ENCODE data around the gene CNFN.

Gene CNFN

DNA sequence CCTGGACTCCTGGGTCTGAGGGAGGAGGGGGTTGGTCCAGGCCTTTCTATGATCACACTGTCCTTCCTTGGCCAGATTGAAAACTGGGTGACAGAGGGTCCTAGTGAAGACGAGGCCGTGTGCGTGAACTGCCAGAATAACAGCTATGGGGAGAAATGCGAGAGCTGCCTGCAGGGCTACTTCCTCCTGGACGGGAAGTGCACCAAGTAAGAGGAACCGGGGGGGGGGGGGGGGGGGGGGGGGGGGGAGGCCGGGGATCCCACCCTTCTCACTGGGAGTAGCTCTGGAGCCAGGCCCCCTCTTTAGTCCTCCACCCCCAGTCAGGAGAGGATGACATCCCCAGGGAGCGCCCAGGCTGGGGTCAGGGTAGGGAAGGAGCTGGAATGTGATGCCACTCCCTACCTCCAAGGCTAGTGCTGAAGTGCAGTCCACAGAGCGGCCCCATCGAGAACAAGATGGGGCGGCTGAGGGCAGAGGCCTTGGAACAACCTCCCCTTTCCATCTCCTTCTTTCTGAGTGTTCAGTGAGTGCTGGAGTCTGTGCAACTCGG is 19.4 kb downstream of the CNFN start:
- DNase-seq: no peak

DNA sequence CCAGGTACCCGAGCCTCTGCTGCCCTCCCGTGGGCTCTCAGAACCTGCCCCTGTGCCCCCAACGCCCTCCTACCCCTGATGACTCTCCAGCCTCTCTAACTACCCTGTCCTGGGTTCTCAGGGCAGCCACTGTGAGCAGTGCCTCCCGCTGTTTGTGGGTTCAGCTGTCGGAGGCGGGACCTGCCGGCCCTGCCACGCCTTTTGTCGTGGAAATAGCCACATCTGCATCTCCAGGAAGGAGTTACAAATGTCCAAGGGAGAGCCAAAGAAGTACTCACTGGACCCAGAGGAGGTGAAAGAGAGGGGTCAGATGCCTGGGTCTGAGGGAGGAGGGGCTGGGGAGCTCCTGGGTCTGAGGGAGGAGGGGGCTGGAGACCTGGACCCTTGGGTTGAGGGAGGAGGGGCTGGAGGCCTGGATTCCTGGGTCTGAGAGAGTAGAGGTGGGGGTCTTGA is 20.0 kb downstream of the CNFN start:
- DNase-seq: no peak

DNA sequence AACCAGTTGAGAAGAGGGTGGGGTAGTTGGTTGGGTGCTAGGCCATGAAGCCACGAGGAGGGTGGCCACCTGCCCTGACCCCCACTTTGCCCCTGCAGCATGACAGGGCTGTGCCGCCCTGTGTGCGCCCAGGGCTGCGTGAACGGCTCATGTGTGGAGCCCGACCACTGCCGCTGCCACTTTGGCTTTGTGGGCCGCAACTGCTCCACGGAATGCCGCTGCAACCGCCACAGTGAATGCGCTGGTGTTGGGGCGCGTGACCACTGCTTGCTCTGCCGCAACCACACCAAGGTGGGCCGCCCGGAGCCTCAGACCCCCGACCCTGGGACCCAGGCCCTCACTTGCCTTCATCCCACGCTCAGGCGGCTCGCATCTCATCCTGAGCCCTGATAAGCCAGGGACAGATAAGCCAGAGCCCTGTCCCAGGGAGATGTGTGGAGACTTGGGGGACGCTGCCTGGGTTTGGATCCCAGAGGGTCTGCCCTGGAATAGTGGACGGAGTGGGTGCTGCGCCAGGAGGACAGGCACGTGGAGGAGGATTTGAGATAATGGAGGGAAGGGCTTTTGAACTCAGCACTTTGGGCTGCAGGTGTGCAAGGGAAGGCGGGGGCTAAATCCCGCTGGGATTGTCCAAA is 20.5 kb downstream of the CNFN start:
- no peak for DNase-seq

DNA sequence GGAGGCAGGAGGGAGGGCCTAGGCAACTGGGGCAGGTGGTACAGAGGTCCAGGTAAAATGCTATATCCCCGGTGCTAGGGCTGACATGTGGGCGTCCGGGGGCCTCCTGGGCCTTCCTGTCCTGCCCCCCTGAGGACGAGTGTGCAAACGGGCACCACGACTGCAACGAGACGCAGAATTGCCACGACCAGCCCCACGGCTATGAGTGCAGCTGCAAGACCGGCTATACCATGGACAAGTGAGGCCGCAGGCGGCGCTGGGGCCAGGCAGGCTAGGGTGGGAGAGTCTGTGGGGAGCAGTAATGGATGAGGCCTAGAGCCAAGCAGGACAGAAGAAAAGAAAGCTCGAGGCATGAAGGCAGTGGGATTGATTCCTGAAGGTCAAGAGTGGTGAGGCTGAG is 21.3 kb downstream of the CNFN start:
- no peak for DNase-seq

DNA sequence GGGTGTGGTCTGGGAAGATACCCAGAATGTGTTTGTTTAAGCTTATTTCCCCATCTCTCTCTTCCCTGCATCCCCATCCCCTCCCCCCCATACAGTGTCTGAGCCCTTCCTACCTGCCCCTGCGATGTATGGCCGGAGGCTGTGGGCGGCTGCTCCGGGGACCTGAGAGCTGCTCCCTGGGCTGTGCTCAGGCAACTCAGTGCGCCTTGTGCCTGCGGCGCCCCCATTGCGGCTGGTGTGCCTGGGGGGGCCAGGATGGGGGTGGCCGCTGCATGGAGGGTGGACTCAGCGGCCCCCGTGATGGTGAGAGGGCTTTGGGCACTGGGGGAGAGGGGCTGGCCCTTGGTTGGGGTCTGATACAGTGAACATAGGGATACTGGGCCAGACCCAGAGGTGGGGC is 21.7 kb downstream of the CNFN start:
- no peak for DNase-seq

DNA sequence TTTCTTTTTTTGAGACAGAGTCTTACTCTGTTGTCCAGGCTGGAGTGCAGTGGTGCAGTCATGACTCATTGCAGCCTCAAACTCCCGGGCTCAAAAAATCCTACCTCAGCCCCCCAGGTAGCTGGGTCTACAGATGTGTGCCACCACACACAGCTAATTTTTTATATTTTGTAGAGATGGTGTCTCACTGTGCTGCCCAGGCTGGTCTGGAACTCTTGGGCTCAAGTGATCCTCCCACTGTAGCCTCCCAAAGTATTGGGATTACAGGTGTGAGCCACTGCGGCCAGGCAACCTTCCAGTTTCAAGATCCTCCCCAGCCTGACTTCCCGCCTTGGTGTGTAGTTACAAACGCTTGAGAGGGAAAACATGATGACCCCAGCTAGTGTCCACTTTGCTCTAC is 22.2 kb downstream of the CNFN start:
- DNase-seq: no peak

DNA sequence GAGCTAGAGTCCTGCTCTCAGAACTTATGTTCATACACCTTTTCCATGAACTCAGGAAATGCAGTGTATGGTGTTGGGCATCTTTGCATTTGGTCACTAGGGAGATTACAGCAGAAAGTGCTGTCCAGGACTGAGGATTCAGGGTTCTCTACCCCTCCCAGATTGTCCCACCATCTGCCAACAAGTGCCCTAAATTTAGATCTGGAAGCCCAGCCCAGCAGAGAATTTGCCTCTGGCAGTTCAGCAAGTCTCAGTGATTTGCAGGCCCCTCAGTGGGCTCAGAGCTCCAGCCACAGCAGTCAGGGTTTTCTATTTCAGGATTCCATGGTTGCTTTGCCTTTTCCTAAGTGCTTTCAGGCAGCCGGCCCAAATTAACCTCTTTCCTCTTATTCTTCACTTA is 23.4 kb downstream of the CNFN start:
- no peak for DNase-seq

DNA sequence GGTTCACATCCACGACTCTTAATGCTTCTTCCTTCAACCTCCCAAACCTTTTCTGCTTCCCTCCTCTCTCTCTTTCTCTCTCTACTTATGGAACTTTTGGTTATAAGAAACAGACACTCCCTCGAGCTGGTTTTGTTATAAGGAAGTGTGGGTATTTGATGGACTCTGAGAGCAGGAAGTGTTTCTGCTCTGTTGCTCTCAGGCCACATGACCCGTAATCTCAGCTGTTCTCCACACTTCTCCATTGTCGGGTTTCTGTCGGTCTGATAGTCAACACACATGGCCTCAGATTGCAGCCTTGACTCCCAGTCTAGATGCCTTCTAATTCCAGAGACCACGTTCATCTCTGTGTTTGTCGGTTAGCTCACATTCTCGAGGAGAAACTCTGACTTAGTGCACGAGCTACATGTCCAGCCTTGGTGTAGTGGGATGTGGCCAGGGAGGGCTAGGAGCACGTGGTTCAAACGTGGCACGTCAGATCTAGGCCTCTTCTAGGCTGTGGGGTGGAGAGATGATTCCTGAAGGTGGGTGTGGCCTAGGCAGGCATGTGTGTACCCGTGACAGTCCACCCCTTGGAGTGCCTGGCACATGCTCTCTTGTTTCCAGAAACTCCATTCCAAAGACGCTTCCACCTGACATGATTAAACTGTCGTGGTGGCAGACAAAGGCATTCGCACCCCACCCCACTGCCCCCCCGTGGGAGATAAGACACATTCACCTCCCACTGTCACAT is 26.3 kb downstream of the CNFN start:
- DNase-seq: no peak

DNA sequence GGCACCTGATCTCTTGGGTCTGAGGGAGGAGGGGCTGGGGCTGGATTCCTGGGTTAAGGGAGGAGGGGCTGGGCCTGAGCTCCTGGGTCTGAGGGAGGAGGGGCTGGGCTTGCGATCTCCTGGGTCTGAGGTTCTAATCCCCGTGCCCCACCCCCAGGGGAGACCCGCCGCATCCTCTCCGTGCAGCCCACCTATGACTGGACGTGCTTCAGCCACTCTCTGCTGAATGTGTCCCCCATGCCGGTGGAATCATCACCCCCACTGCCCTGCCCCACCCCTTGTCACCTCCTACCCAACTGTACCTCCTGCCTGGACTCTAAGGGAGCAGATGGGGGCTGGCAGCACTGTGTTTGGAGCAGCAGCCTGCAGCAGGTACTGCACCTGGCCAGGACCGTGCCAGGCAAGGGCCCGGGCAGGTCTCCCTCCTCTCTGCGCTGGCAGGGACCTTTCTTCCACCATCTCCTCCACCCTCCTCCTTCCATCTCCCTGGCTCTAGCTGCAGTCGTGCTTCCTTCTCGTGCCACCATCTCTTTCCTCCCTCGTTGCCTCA is 27.1 kb downstream of the CNFN start:
- DNase-seq: no peak

DNA sequence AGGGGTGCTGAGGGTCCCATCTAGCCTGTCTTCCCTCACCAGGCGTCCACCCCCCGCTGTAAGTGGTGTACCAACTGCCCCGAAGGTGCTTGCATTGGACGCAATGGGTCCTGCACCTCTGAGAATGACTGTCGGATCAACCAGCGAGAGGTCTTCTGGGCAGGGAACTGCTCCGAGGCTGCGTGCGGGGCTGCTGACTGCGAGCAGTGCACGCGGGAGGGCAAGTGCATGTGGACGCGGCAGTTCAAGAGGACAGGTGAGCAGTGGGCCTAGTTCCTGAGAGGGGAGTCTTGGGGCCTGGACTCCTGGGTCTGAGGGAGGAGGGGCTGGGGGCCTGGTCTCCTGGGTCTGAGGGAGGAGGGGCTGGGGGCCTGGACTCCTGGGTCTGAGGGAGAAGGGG is 27.8 kb downstream of the CNFN start:
- no peak for DNase-seq

DNA sequence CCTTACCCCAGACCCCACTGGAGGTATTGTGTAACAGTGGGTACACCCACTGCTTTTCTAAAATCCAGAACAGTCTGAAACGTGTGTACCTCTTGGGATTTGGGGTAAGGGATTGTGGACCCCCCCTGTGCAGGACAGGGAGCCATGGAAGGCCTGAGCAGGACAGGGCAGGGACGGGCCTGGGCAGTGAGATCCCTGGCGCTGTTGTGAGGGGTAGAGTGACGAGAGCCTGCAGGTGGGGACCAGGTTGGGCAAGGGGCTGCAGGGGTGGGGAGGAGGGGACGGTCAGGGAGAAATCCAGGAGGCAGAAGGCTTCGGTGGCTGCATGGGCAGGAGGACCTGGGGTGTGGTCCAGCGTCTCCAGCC is 28.6 kb downstream of the CNFN start:
- no peak for DNase-seq

DNA sequence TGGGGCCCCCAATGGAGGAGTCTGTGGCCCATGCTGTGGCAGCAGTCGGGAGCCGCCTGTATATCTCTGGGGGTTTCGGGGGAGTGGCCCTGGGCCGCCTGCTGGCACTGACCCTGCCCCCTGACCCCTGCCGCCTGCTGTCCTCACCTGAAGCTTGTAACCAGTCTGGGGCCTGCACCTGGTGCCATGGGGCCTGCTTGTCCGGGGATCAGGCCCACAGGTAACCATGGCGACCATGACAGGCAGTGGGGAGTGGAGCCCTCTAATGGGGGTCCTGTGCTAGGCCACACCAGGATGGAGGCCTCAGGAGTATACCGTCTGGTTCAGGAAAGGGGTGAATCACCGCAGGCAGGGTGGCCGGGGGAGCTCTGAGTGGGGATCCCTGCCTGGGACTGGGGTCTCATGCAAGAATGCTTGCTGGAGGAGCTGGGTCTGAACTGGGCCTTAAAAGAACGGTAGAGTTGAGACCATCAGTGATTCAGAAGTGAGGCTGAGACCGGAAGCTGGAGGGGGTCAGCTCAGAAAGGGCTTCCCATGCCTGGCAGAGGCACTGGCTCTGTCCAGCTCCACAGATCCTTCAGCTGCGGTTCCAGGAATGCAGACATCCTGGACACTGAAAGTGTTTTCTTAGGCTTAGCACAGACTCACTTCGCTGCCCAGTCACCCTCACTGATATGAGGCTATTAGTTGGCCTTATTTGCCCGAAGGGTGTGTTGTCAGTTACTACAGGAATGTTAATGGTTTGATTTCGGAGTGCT is 29.1 kb downstream of the CNFN start:
- DNase-seq: no peak

DNA sequence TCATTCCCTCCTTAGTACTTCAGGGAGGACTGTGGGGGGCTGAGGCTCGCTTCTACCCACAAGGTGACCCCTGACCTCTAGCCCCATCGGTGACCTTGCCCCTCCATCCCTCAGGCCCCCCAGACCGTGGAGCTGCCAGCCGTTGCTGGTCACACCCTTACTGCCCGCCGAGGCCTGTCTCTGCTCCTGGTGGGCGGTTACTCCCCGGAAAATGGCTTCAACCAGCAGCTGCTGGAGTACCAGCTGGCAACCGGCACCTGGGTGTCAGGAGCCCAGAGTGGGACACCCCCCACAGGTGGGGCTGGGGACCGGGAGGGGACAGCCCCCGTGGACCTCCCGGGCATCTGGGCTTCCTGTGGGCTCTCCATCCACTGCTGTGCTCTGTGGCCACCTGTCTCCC is 32.8 kb downstream of the CNFN start:
- no peak for DNase-seq

DNA sequence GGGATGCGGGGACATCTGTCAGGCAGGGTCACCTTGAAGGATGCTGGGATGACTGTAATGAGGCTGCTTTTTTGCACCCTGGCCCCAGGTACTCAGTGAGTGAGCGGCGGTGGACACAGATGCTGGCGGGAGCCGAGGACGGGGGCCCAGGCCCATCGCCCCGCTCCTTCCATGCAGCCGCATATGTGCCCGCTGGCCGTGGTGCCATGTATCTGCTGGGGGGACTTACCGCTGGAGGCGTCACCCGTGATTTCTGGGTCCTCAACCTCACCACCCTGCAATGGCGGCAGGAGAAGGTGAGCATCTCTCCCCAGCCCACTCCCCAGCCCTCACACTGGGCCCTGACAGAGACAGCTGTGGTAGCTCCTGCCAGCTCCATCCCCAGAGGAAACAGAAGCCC is 33.4 kb downstream of the CNFN start:
- no peak for DNase-seq

DNA sequence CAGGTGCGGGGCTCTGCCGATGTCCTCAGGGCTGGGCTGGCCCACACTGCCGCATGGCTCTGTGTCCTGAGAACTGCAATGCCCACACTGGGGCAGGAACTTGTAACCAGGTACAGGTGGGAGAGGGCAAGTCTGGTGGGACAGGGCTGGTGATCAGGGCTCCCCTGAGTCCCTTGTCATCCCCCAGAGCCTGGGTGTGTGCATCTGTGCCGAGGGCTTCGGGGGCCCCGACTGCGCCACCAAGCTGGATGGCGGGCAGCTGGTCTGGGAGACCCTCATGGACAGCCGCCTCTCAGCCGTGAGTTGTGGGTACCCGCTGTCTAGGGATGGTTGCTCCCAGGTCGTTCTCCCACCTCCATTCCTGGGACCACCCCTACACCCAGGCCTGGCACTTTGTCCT is 34.2 kb downstream of the CNFN start:
- no peak for DNase-seq

DNA sequence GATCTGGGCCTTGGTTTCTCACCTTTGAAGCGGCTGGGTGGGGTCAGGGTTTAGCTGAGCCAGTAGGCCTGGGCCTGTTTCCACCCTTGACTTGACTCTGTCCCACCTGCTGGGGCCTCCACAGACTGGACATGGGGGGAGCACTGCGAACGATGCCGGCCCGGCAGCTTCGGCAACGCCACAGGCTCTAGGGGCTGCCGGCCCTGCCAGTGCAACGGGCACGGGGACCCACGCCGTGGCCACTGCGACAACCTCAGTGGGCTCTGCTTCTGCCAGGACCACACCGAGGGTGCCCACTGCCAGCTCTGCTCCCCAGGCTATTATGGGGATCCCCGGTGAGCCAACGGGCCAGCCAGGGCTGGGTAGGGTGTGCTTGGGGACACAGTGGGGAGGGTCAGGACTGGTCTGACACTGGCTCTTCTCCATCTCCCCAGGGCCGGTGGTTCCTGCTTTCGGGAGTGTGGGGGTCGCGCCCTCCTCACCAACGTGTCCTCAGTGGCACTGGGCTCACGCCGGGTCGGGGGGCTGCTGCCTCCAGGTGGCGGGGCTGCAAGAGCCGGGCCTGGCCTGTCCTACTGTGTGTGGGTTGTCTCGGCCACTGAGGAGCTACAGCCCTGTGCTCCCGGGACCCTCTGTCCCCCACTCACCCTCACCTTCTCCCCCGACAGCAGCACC is 36.6 kb downstream of the CNFN start:
- no peak for DNase-seq

DNA sequence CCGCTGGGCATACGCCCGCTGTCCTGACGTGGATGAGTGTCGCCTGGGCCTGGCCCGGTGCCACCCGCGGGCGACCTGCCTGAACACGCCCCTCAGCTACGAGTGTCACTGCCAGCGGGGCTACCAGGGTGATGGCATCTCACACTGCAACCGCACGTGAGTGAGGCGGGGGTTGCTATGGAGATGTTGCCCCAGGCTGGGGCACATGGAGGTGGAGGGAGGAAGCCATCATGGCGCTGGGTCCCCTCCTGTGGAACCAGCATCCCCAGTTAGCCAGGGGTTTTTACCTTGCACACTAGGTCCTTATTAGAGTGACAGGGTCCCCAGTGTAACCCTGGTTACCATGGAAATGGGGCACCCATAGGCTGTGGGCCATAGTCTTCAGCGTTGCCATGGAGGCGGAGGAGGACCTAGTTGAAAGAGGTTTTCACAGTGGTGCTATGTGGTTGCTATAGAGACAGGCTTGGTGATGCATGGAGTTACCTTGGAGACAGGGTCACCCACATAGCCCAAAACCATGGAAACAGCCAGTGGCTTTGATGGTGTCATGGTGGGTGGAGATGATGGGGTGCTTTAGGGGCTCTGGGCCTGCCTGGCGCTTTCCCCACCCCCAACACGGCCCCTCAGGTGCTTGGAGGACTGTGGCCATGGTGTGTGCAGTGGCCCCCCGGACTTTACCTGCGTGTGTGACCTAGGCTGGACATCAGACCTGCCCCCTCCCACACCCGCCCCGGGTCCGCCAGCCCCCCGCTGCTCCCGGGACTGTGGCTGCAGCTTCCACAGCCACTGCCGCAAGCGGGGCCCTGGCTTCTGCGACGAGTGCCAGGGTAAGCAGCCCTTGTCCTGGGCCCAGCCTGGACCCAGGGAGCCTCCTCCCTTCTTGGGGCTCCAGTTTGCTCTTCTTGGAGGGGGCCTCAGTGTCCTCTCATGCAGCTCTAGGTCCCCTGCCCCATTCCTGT is 37.5 kb downstream of the CNFN start:
- no peak for DNase-seq

DNA sequence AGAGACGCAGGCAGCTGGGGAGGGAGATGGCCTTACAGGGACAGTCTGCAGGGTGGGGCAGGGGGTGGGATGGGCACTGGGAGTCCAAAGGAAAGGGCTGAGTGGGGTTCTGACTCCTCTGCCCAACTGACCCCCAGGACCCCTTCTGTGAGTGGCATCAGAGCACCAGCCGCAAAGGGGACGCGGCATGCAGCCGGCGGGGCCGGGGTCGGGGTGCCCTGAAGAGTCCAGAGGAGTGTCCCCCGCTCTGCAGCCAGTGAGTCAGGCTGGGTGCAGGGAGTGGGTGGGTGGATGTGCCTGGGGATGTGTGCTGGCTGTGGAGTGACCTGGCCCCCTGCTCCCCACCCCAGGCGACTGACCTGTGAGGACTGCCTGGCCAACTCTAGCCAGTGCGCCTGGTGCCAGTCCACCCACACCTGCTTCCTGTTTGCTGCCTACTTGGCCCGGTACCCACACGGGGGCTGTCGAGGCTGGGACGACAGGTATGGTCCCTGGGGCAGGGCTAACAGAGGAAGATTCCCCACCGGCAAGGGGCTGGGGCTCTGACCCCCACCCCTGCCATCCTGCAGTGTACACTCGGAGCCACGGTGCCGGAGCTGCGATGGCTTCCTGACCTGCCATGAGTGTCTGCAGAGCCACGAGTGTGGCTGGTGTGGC is 38.9 kb downstream of the CNFN start:
- DNase-seq: no peak

DNA sequence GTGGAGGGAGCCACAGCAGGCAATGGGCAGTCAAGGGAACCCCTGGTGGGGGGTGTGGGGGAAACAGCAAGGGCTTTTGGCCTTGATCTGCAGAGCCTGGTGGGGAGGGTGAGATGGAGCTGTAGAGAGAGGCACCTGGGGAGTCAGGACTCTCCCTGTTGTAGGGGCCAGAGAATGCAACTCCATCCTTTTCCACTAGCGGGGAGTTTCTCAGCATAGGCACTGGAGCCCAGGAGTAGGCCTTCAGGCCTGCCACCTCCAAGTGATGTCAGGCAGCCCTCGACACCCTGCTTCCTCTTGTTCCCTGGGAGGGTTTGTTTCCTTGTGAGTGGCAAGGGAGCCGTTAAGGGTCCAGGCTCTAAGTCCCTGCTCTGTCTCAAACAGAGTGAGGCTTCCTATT is 39.7 kb downstream of the CNFN start:
- DNase-seq: no peak

DNA sequence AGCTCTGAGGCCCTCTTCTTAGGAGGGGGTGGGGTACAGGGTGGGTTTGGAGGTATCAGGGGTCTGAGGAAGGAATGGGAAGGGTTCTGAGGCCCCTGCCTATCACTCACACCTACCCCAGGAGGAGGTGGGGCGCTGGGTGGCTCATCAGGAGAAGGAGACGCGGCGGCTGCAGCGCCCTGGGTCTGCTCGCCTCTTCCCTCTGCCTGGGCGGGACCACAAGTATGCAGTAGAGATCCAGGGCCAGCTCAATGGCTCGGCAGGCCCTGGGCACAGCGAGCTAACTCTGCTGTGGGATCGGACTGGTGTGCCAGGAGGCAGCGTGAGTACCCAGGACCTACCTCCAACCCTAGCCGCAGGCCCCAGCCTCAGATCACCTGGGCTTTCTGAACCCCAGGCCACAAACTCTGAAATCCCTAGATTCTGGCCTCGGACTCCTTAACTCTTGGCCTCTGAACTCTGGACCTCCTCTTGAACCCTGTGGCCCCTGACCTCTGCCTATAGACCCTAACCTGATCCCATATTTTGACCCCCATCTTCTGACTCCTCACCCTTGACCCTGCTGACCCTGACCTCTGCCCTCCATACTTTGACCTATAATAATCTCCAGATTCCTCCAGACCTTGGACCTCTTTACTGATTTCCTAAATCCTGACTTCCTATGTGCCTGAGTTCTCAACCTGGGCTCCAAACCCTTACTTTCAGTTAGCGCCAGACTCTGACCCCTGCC is 40.6 kb downstream of the CNFN start:
- no peak for DNase-seq

DNA sequence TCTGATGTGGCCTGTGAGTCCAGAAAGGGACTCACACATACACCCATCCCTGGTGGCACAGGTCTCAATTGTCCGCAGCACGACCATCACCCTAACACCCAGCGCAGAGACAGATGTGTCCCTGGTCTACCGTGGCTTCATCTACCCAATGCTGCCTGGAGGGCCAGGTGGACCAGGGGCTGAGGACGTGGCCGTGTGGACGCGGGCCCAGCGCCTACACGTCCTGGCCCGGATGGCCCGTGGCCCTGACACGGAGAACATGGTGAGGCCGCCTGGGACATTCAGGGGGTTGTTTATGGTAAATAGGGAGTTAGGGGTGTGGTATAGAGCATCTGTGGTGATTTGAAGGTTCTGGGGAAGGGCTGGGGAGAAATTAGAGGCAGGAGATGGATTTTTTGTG is 41.9 kb downstream of the CNFN start:
- DNase-seq: no peak
